CD4-positive, alpha-beta T cell treated with Interleukin-6 at 100 ng/mL for 8 hours (primary cell): Measurements from ENCODE around the gene ACSF3.

ENCODE experiments used
- DNase-seq: peaks from one replicate; pipeline ENCODE4 v3.0.0-alpha.2; 2020; ENCODE audit warnings: mixed read lengths, low spot score

Gene ACSF3

DNA sequence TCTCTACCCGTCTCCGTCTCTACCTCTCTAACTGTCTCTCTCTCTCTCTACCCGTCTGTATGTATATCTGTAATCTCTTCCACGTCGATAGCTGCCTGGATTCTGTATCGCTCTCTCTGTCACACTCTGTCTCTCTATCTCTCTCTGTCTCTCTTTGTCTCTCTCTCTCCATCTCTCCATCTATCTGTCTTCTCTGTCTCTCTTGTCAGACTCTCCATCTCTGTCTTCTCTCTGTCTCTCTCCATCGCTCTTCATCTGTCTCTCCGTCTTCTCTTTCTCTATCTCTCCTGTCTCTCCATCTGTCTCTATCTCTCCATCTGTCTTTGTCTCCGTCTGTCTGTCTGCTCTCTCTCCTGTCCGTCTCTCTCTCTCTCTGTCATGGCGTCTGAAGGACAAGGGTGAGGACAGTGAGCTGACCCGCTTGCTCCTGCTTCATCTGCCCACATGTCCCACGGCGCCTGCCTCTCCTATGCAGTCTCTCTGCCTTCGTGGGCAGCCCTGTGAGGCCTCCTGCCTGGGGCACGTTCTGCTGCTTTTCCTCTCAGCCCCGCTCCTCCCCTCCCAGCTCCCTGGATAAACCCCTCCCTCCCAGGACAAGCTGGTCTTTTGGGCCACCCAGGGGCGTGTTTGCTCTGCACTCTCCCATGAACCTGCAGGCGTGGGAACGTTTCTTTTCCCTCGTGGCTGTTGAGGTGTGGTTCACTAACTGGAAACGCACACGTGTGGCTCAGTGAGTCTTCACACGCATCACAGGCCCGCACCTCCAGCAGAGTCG, 18.9 kb downstream of the ACSF3 start:
- DNase-seq: no peak

DNA sequence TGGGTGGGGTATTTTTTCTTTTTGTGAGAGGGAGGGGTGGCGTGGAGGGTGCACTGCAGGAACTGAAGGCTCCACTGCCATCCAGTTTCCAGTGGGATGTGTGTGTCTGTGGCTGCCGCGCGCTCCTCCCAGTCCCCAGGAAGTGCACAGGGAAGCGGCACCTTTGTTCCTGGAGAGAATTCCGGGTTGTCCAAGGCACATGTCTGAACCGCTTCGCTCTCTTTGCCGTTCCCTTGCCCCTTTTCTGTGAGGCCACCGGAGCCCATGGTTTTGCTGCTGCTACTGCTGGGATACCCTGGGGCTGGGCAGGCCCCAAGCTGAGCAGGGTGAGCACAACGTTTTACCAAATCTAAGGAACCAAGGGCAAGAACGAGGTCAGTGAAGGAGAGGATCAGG, 19.5 kb downstream of the ACSF3 start:
- no peak for DNase-seq

DNA sequence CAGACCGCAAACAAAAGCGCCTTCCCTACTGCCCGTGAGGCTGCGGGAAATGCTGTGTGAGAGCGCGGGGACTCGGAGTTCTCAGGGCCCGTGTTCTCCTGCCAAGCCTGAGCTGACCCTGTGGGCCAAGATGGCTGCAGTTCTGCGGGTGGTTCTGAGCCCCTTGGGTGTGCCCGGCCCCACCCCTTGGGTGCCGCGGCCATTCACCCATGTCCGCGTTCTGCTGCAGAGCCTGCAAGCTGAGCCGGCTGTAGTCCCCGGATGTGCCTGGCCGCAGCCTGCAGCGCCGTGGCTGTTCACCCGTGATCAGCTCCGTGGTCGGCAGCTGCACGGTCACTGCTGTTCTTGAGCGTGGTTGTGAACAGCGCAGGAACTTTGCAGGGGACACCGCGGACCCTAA, 20.0 kb downstream of the ACSF3 start:
- no peak for DNase-seq

DNA sequence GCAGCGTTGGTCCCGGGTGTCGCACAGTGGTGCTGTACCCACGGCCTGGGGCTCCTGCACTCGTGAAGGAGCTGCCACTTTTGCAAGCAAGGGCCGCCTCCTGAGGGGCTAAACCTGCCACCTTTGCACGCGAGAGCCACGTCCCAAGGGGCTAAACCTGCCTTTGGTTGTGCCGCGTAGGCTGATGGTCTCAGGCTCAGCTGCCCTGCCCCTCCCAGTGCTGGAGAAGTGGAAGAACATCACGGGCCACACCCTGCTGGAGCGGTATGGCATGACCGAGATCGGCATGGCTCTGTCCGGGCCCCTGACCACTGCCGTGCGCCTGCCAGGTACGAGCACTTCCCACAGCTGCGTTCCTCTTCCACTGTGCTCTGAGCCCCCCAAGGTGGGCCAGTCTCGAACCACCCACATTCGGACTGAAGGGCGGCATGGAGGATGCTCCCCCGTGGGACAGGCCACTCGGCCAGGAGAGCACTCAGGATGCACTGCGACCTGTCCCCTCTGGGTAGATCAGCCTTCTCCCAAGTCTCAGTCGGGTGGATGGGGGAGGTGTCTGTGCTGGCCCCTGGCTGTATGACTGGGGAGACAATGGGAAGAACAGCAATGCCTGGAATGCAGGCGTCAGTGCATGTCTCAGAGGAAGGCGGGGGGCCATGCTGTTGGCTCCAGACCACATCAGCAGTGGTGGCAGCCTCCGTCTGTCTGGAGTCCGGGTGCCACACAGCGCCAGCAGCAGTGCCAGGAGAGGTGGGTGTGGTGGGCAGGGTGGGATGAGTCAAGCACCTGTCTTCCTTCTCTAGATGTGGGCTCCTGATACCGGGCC, 20.7 kb downstream of the ACSF3 start:
- no peak for DNase-seq

DNA sequence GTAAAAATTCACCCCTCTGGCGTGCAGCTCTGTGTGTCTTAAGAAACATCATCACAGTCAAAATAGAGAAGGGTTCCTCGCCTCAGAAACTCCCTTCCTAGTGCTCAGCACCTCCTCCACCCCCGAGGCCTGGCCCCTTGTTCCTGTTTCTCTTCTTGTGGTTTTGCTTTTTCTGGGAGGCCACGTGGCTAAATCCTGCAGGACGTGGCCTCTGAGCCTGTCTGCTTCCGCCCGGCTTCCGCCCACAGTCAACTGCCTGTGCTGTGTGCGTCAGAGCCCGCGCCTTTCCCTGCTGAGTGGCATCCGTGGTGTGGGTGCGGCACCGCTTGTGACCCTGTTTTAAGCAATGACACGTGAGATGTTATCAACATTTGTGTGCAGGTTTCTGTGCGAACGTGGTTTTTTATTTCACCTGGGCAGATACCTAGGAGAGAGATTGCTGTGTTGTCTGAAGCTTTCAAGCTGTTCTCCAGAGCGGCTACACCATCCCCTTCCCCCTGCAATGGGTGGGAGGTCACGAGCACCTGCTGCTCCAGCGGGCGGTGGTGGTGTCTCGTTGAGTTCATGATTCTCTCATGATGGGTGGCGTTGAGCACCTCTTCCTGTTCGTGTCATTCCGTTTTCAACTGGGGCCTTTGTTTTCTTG, 21.7 kb downstream of the ACSF3 start:
- peak; percentile 94 for DNase-seq

DNA sequence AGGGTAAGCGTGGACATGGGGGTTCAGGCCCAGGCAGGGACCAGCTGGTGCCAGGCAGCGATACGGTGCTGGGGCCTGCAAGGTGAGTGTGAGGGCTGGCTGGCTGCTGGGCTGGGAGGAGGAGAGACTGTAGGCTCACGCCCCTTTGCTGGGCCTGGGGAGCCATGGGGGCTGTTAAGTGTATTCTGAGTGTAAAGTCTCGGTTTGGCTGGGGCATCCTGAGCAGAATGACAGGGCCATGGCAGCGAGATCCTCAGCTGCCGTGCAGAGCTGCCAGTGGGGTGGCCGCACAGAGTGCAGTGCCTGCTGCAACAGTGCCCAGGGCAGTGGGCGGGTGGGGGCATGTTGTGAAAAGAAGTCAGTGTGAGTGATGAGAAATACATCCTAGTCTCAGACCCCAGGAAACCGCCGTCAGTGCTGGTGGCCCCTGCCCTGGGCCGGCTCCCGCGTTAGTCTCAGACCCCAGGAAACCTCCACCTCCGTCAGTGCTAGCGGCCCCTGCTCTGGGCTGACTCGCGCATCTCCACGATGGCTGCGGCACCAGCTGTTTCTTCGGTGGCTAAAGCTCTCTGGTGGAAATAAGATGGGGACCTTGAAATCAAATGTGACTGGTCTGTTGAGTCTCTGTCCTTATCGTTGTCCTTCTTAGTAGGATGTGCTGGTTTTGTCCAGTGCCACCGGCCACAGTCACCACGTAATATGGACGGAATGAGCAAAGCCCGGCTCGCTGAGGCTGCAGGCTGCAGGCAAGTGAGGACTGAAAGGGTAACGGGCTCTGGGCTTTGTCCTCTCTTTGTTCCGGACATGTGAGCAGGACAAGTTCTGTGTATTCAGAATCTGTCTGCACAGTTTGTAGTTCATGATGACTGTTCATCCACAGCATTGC, 22.9 kb downstream of the ACSF3 start:
- no peak for DNase-seq

DNA sequence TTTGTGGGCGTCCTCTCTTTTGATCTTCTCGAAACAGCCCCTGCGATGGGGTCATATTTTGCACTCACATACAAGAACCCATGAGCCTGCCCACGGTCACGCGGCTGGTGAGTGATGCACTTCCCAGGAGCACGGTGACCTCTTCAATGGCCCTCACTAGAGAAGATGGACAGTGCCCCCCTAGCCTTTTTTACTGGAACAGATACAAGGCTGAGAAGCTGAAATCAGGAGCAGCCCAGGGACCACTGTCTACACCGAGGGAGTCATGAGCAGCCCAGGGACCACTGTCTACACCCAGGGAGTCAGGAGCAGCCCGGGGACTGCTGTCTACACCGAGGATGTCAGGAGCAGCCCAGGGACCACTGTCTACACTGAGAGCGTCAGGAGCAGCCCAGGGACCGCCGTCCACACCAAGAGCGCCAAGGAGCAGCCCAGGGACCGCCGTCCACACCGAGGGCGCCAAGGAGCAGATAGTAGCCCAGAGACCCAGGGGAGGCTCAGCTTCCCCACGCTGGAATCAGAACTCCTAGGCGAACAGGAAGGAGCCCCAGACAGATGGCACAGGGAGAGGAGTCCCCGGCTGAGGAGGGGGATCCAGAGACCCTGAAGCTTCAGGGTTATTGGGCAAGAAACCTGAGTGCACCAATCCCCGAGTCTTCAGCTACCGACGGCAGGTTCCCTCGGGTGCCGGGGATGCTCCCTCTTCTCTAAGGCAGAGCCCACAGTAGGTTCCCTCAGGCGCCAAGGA, 23.7 kb downstream of the ACSF3 start:
- no peak for DNase-seq

DNA sequence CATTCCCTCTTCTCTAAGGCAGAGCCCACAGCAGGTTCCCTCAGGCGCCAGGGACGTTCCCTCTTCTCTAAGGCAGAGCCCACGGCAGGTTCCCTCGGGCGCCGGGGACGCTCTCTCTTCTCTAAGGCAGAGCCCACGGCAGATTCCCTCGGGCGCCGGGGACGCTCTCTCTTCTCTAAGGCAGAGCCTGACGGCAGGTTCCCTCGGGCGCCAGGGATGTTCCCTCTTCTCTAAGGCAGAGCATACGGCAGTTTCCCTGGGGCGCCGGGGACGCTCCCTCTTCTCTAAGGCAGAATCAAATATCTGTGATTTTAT, 24.3 kb downstream of the ACSF3 start:
- no peak for DNase-seq

DNA sequence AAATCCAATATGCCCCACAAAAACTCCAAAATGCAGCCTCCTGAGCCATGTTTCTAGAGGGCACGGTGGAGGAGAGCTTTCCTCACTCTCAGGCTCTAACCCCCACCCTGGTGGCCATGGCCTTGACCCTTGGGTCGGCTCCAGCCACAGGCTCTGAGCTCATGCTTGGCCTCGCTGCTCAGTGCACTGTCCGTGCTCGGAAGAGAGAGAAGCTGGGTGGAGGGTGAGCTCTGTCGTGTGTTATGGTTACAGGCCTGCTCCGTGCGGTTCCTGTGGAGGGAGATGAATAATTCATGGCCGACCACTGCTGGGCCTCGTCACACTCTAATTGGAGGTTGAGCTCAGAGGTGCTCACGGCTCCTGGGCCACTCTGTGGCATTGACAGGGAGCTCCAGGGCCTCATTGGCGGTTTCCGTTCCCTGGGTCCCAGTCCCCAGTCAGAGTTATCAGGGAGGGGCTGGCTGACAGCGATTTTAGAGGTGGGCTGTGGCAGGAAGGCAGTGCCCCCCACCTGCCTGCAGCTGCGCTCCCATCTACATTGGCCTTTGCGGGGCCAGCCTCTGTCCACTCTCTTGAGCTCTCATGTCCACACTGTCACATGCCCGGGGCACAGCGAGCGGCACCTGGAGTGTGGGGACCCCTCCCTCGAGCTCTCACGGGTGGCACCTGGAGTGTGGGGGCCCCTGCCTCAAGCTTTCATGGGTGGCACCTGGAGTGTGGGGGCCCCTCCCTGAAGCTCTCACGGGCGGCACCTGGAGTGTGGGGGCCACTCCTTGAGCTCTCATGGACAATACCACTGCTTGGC, 24.9 kb downstream of the ACSF3 start:
- DNase-seq: no peak

DNA sequence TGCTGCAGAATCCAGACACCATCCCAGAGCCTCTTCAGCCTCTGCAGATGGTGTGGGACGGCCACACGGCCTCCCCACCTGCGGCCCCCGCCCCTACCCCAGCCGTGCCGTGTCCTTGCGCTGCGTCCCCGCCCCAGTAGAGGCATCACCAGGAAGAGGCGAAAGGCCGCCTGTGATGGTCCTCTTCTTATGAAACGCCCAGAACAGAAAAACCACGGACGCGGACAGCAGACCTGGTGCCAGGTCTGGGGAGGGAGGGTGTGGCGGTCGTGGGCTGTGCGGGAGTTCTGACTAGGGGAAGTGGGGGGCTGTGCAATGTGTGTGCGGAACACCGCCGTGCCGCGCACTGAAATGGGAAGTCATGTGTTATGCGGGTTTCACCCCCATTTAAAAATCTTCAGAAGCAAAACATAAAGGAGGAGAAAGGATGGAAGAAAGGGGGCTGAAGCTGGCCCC, 25.5 kb downstream of the ACSF3 start:
- DNase-seq: no peak

DNA sequence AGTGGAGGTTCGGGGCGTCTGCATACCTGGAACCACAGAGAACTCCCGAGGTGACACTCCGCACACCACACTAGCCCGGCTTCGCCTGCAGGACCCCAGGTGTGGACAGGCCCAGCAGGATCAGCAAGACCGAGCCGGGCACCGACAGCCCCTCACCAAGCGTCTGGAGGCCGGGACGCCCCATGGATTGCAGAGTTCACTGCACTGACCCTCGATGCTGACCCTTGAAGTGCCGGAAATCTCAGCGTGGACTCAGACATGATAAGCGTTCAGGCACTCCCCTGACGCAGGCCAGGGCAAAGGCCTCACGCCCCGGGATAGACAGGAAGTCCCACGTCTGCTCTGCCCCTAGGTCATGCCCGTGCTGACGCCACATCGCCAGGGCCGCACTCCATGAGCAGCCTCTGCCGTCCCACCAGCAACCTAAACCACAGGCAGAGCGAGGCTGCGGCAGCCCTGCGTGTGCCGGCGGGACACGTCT, 26.0 kb downstream of the ACSF3 start:
- no peak for DNase-seq

DNA sequence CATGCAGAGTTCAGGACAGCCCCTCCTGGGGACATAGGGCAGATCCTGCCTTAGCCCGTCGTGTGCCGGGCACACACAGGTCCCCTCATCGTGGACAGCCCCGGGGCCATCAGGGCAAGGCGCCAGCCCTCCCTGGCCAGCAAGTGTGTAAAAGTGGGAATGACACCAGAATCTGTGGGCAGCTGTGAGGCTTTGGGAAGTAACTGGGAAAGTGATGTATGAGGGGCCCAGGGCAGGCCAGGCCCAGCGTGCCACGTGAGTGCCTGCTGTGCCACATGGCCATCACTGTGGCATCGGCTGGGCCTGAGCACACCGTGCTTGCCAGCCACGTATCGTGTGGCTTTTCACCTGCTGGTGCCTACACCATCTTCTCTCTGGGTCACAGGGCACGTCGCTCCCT, 26.6 kb downstream of the ACSF3 start:
- no peak for DNase-seq

DNA sequence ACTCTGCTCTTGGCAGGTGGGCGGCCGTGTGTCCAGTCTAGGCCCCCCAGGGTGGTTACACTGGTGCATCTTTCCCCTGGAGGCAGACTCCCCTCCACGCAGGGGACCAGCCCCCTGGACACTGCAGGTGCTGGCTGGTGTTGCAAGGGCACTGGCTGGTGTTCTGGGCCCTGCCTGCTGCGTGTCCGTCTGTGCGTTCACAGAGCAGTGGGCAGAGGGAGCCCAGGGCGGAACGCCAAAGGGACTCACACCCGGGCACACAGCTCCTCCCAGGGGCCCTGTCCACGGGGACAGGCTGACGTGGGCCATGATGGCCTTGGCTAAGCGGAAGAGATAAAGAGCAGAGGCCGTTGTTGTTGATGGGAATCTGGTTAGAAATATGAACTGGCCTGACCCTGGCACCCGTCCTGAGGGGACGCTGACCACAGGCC, 27.3 kb downstream of the ACSF3 start:
- DNase-seq: no peak

DNA sequence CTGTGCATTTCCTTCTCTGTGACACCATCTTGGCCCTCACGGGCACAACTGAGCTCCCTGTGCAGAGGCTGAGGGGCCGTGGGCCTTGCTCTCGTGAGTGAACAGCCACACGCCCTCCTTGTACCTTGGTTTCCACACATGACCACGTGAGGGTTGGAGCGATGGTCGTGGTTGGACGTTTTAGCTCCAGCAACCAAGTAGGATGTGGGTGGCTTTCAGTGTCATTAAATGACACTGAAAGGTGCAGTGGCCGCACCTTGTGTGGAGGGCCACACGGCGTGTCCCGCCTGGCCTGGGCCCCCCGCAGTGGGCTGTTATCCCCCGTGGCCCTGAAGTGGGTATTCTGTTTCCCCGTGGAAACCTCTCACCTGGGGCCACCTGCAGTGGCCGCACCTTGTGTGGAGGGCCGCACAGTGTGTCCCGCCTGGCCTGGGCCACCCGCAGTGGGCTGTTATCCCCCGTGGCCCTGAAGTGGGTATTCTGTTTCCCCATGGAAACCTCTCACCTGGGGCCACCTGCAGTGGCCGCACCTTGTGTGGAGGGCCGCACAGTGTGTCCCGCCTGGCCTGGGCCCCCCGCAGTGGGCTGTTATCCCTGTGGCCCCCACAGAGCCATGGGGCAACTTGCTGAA, 28.2 kb downstream of the ACSF3 start:
- no peak for DNase-seq

DNA sequence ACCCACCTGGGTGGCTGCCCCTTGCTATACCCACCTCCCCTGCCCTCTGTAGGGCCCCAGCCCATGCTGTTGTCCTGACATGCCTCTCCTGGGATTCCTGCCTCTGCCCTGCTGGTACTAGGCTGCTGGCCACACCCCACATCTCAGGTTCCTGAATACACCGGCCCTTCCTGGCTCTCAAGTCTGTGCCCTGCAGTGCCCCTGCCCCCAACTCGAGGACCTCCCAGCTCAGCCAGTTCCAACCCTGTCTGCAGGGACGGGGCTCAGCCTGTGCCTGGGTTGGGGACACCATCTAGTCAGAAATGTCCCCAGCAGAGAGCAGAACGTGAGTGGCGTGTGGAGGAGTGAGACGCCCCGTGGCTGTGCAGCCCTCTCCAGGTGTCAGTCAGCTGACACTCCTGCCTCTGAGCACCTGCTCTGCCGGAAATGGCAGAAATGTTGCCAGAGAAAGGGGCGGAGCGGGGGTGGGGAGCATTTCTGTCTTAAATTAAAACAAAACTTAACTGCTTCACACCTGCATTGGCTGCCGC, 28.7 kb downstream of the ACSF3 start:
- DNase-seq: peak; percentile 85

DNA sequence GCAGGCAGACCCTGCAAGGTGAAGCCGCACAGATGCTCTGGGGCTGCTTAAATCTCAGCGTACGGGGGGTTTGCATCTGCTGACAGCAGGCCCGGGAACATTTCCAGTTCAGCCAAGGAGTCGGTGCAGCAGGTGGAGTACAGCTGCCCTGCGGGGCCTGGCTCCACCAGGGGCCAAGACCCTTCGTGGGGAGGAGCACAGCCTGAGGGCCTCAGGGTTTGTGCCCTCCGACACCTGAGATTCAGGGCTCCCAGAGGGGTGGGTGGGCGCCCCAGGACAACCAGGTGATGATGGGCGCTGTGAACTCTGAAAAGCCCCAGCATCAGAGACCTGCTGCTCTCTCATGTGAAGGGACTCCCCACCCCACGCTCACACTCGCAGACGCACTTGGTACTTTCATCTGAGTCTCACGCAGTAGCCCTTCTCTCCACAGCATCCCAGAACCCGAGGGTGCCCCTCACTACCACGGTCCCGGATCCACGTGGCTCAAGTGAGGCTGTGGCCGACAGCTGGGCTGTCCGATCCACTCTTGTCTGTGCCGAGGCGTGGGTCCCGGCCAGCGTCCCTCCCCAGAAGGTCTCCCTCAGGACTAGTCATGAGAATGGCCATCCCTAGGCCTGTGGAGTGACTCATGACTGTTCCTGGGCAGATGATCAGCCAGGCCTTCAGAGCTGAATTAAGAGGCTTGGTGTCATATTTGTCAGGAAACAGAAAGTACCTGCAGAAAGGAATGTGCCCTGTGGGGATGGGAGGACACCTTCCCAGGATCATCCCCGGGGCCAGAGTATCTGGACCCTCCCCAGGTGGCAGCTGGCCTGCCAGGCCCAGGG, 29.6 kb downstream of the ACSF3 start:
- no peak for DNase-seq

DNA sequence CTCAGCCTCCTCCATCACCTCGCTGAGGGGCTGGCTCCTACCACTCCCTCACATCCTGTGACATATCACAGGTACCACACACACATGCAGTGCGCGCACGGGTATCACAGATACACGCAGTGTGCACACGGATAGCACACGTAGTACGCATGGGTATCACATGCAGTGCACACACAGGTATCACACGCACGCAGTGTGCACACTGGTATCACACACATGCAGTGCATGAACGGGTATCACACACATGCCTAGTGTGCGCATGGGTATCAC, 30.1 kb downstream of the ACSF3 start:
- no peak for DNase-seq

DNA sequence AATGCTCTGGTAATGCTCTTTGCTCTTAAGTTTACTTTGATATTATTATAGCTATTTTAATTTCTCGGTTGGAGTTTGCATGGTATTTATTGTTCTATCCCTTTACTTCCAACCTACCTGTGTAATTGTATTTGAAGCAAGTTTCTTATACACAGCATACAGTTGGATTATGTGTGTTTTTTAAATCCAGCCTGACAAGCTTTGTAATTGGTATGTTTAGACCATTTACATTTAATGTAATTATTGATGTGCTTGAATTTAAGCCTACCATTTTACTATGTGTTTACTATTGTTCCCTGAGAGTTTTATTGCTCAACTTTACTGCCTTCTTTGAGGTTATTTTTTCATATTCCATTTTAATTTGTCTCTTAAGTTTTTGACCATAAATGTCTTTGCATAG, 35.7 kb downstream of the ACSF3 start:
- no peak for DNase-seq

DNA sequence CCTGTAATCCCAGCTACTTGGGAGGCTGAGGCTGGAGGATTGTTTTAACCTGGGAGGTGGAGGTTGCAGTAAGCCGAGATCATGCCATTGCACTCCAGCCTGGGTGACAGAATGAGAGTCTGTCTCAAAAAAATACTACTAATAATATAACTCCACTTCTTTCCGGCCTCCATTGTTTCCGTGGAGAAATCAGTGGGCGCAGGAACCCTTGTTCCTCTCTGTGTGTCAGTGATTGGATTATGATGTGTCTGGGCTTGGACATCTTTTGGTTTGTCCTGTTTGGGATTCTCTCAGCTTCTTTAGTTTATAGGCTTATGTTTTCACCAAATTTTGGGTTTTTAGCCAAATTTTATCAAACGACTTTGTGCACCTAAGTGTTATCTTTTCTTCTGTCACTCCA, 36.8 kb downstream of the ACSF3 start:
- DNase-seq: no peak
